NCI-H748 treated with DMSO at 0.1 percent for 48 hours (cell line): Measurements from ENCODE around the gene SLC15A4.
"Not testable (repeated sequence)": the region's sequence is repeated elsewhere in the genome, so short reads cannot be mapped to it uniquely, and the experiment has no call there.

Experiments used
- DNase-seq: peaks from one replicate; lab custom pipeline; 2025; lab: John Stamatoyannopoulos, UW

Gene SLC15A4

GRCh38 chr12:128814411-128815261 lies 9.1 kb downstream of the SLC15A4 start:
- no peak for DNase-seq

GRCh38 chr12:128813883-128814282 lies 9.9 kb downstream of the SLC15A4 start:
- DNase-seq: no peak

- no peak for DNase-seq
Measured at GRCh38 chr12:128813392-128813791, 10.4 kb downstream of the SLC15A4 start.

GRCh38 chr12:128811806-128812205 lies 12.0 kb downstream of the SLC15A4 start:
- DNase-seq: no peak

GRCh38 chr12:128810182-128811127 lies 13.3 kb downstream of the SLC15A4 start:
- no peak for DNase-seq

GRCh38 chr12:128808651-128809050 lies 15.1 kb downstream of the SLC15A4 start:
- DNase-seq: no peak

- no peak for DNase-seq
Measured at GRCh38 chr12:128807161-128807724, 16.5 kb downstream of the SLC15A4 start.

- DNase-seq: no peak
Measured at GRCh38 chr12:128806573-128806972, 17.2 kb downstream of the SLC15A4 start.

GRCh38 chr12:128805406-128805805 lies 18.4 kb downstream of the SLC15A4 start:
- DNase-seq: not testable (repeated sequence)

- DNase-seq: no peak
Measured at GRCh38 chr12:128804762-128805161, 19.0 kb downstream of the SLC15A4 start.

- no peak for DNase-seq
Measured at GRCh38 chr12:128803788-128804187, 20.0 kb downstream of the SLC15A4 start.

GRCh38 chr12:128802756-128803155 lies 21.0 kb downstream of the SLC15A4 start:
- DNase-seq: no peak

- no peak for DNase-seq
Measured at GRCh38 chr12:128801879-128802391, 21.8 kb downstream of the SLC15A4 start.

- DNase-seq: no peak
Measured at GRCh38 chr12:128800606-128801005, 23.2 kb downstream of the SLC15A4 start.

GRCh38 chr12:128798571-128799341 lies 25.0 kb downstream of the SLC15A4 start:
- no peak for DNase-seq

- no peak for DNase-seq
Measured at GRCh38 chr12:128797119-128798118, 26.3 kb downstream of the SLC15A4 start.

- DNase-seq: no peak
Measured at GRCh38 chr12:128796439-128797118, 27.2 kb downstream of the SLC15A4 start.

GRCh38 chr12:128795530-128796361 lies 28.0 kb downstream of the SLC15A4 start:
- DNase-seq: no peak
